NT2/D1 (cell line): ENCODE data around the gene CAMK1D.

Experiments used
- DNase-seq: peaks from one replicate; pipeline ENCODE4 v3.0.0-alpha.2; 2011; ENCODE audit warnings: low read depth, low spot score
- H3K27me3 ChIP-seq: 2 replicates; pipeline ENCODE4 v1.6.0; 2011; ENCODE audit warnings: mild to moderate bottlenecking; ENCODE audit not compliant: insufficient read length, insufficient read depth
- H3K36me3 ChIP-seq: 2 replicates; pipeline ENCODE4 v1.6.1; 2011; ENCODE audit warnings: mild to moderate bottlenecking, low read length, mixed read lengths; ENCODE audit not compliant: insufficient read depth, insufficient read length
- H3K4me1 ChIP-seq: 2 replicates; pipeline ENCODE4 v1.5.1; 2011; ENCODE audit not compliant: insufficient read depth, insufficient read length
- H3K4me3 ChIP-seq: 2 replicates; pipeline ENCODE4 v1.5.1; 2011; ENCODE audit warnings: low read depth; ENCODE audit not compliant: insufficient read length
- H3K9ac ChIP-seq: 2 replicates; pipeline ENCODE4 v1.6.0; 2011; ENCODE audit warnings: low read depth; ENCODE audit not compliant: insufficient read length
- H3K9me3 ChIP-seq: 2 replicates; pipeline ENCODE4 v1.5.1; 2011; ENCODE audit warnings: mild to moderate bottlenecking, low read length; ENCODE audit not compliant: insufficient read depth
- SUZ12 ChIP-seq: IDR thresholded peaks from 2 replicates; pipeline ENCODE4 v1.6.1; 2011; ENCODE audit not compliant: insufficient read length, insufficient read depth; ENCODE audit errors: extremely low read depth
- YY1 ChIP-seq: IDR thresholded peaks from 2 replicates; pipeline ENCODE4 v1.6.1; 2011; ENCODE audit not compliant: insufficient read length, insufficient read depth
- ZNF274 ChIP-seq: IDR thresholded peaks from 2 replicates; pipeline ENCODE4 v1.6.1; 2011; ENCODE audit warnings: mild to moderate bottlenecking, low read depth, low read length

Gene CAMK1D

GRCh38 chr10:12484002-12484918, 134.9 kb downstream of the CAMK1D start:
- DNase-seq: no peak
- Histone ChIP-seq H3K27me3 (no peaks in the 10 kb centered on the region), H3K4me3 (no peak overlapping the region), H3K9ac (no peak overlapping the region), H3K4me1 (peaks cover 3% of the 10 kb centered on the region), H3K9me3 (no peaks in the 10 kb centered on the region), H3K36me3 (no peaks in the 10 kb centered on the region)
- no peak for TF ChIP-seq ZNF274
- TF ChIP-seq SUZ12: no peak
- no peak for TF ChIP-seq YY1

- DNase-seq: no peak
- Histone ChIP-seq H3K9me3 (no peaks in the 10 kb centered on the region), H3K27me3 (no peaks in the 10 kb centered on the region), H3K36me3 (no peaks in the 10 kb centered on the region), H3K4me3 (no peak overlapping the region), H3K4me1 (peaks cover 8% of the 10 kb centered on the region), H3K9ac (no peak overlapping the region)
- no peak for TF ChIP-seq YY1
- no peak for TF ChIP-seq ZNF274
- no peak for TF ChIP-seq SUZ12
Observed at GRCh38 chr10:12484941-12485805, 135.8 kb downstream of the CAMK1D start.

- TF ChIP-seq SUZ12: no peak
- no peak for TF ChIP-seq ZNF274
- no peak for TF ChIP-seq YY1
- Histone ChIP-seq H3K9me3 (no peaks in the 10 kb centered on the region), H3K4me1 (peaks cover 6% of the 10 kb centered on the region)
Observed at GRCh38 chr10:12487366-12487765, 138.0 kb downstream of the CAMK1D start.

GRCh38 chr10:12488626-12489025, 139.3 kb downstream of the CAMK1D start:
- Histone ChIP-seq H3K9me3 (no peaks in the 10 kb centered on the region), H3K27me3 (no peaks in the 10 kb centered on the region), H3K4me3 (no peak overlapping the region), H3K4me1 (peaks cover 6% of the 10 kb centered on the region), H3K36me3 (no peaks in the 10 kb centered on the region), H3K9ac (no peak overlapping the region)
- TF ChIP-seq ZNF274: no peak
- no peak for TF ChIP-seq YY1
- TF ChIP-seq SUZ12: no peak
- DNase-seq: no peak

More at GRCh38 chr10:12487366-12487765, 138.0 kb downstream of the CAMK1D start:
- DNase-seq: no peak
- H3K4me3 ChIP-seq: no peak overlapping the region
- no peaks in the 10 kb centered on the region for H3K27me3 ChIP-seq
- no peaks in the 10 kb centered on the region for H3K36me3 ChIP-seq
- no peak overlapping the region for H3K9ac ChIP-seq

GRCh38 chr10:12489357-12489756, 140.0 kb downstream of the CAMK1D start:
- H3K4me1 ChIP-seq: peaks cover 6% of the 10 kb centered on the region
- TF ChIP-seq YY1 (no peak), ZNF274 (no peak), SUZ12 (no peak)
- no peaks in the 10 kb centered on the region for H3K9me3 ChIP-seq
- no peaks in the 10 kb centered on the region for H3K36me3 ChIP-seq
- H3K4me3 ChIP-seq: no peak overlapping the region
- no peak overlapping the region for H3K9ac ChIP-seq
- no peak for DNase-seq
- H3K27me3 ChIP-seq: no peaks in the 10 kb centered on the region

- Histone ChIP-seq H3K9ac (no peak overlapping the region), H3K36me3 (no peaks in the 10 kb centered on the region), H3K4me3 (no peak overlapping the region), H3K27me3 (no peaks in the 10 kb centered on the region), H3K9me3 (no peaks in the 10 kb centered on the region), H3K4me1 (peaks cover 6% of the 10 kb centered on the region)
- no peak for DNase-seq
- TF ChIP-seq ZNF274 (no peak), SUZ12 (no peak), YY1 (no peak)
Observed at GRCh38 chr10:12489806-12490205, 140.5 kb downstream of the CAMK1D start.

GRCh38 chr10:12490963-12491362, 141.6 kb downstream of the CAMK1D start:
- H3K4me1 ChIP-seq: peaks cover 6% of the 10 kb centered on the region
- no peaks in the 10 kb centered on the region for H3K36me3 ChIP-seq
- no peaks in the 10 kb centered on the region for H3K9me3 ChIP-seq
- DNase-seq: no peak
- no peak overlapping the region for H3K4me3 ChIP-seq
- TF ChIP-seq ZNF274: no peak
- TF ChIP-seq SUZ12: no peak
- no peak for TF ChIP-seq YY1
- H3K27me3 ChIP-seq: no peaks in the 10 kb centered on the region
- H3K9ac ChIP-seq: no peak overlapping the region
